Cardiac fibroblast (primary cell): ENCODE measurements around the gene LRP1B.

Source experiments
- DNase-seq, 2 donors: peaks; one replicate each; pipeline versions ENCODE4 v3.0.0 to v3.0.0-alpha.2; 2010; ENCODE audit warnings: low read depth in 2 of 2
- H3K4me3 ChIP-seq, 2 donors: replicated peaks in 1 of 2; 1 replicate in 1 of 2; 2 replicates in 1 of 2; pipeline ENCODE4 v1.5.1; 2011; ENCODE audit warnings: low read depth in 2 of 2, low read length in 2 of 2, mild to moderate bottlenecking in 2 of 2, moderate library complexity in 1 of 2
- CTCF ChIP-seq: IDR thresholded peaks from one replicate; pipeline ENCODE4 v1.5.1; 2011; ENCODE audit warnings: low read depth, mild to moderate bottlenecking, low read length, inconsistent platforms

The LRP1B gene

DNA sequence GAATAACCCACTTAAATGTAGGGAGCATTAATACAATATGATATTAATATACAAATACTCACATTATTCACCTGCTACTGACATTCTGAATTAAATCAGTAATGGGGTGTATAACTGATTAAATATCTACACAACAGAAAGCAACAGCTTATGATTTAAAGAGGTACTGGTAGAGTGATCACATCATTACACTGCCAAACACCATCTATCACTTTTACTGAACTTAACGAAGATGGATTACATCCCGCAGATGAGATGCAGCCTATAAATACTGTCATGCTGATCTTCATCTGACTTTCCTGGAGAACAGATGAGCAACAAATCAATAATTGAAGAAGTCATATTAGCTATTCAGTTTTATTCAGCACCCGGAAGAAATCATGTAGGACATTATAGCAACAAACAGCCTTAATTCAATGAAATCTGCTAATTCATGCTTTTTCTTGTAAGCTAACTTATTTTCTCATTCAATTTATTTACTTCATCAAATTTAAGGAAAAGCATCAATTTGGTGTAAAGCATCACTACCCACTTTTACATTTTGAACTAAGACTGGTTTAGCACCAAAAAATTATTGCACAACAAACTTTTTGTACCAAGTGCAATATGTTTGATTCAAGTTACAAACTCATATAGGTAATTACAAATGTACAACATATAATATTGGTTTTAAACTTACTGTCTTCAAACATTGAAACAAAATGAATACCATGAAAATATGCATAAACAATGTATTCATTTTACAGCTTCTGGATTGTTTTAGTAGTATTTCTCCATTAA is 1509.0 kb downstream of the LRP1B start:
- no peak overlapping the region for H3K4me3 ChIP-seq
- DNase-seq, result no peak
- TF ChIP-seq CTCF, result no peak

DNA sequence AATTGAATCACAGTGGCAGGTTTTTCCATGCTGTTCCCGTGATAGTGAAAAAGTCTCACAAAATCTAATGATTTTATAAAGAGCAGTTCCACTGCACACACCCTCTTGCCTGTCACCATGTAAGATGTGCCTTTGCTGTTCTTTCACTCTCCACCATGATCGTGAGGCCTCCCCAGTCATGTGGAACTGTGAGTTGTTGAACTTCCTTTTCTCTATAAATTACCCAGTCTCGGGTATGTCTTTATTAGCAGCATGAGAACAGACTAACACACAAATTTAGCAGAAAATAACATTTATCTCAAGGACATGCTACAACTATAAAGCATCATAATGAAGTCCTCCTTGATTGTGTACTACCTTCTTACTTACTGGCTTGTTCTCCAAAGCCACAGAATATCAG is 1526.0 kb downstream of the LRP1B start:
- DNase-seq, result no peak
- no peak for TF ChIP-seq CTCF
- H3K4me3 ChIP-seq, result no peak overlapping the region

GRCh38 chr2:140604096-140604495 is 1526.7 kb downstream of the LRP1B start:
- peak; percentile 16 to 56 for DNase-seq
- TF ChIP-seq CTCF, result no peak
- no peak overlapping the region for H3K4me3 ChIP-seq

DNA sequence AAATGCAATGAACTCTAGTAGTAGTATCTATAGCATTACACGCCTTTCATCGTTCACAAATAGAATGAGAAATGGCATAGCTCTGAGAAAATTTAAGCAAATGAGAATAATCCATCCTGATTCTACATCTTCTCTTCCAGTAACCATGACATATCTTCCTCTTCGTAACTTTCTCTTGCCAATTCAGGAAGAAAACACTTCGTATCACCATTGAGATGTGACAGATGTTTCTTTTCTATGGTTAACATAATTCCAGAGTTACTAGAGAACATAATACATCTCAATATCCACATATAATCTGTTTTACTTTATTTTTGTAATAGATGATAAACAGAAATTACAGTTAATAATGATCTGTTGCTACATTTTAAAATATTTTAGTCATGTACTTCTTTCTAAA is 1527.4 kb downstream of the LRP1B start:
- TF ChIP-seq CTCF, result no peak
- H3K4me3 ChIP-seq, result no peak overlapping the region
- DNase-seq, result peak in 1 of 2 donors; percentile 5

GRCh38 chr2:140601801-140602200 is 1529.0 kb downstream of the LRP1B start:
- no peak for TF ChIP-seq CTCF
- no peak overlapping the region for H3K4me3 ChIP-seq
- no peak for DNase-seq

DNA sequence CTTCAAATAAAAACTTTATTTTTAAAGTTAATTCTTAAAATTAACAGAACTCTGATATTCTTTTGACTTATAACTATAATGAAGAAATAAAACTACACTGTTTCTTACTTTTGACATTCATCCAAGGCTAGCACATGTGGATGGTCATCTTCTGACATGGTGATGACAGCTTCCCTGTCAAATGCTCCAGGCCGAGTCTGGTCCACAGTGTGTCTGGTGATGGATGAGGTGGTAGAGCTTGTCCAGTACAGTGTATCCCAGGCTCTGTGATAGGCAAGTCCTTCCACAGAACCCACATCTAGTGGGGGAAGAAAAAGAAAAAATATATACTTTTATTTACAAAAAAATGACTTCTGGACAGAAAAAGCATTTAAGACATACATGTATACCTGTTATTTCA is 1529.5 kb downstream of the LRP1B start:
- peak in 1 of 2 donors; percentile 5 for DNase-seq
- no peak for TF ChIP-seq CTCF
- no peak overlapping the region for H3K4me3 ChIP-seq

DNA sequence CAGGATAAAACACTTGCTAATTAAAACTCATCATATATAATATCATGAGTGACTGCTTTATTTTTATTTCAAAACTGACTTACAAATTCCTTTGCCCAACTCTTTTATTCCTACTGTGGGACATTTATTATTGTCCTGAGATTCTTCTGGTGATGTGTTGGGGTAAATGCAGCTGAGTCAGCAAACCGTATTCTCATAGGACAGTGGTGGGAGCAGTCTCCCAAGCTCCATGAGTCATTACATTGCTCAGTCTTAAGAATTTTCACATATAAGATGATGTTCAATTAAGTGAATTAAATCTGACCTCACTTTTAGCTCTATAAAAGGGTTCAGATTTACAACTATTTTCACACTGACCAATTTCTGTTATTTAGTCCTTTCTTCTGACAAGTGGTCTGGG is 1530.7 kb downstream of the LRP1B start:
- no peak overlapping the region for H3K4me3 ChIP-seq
- TF ChIP-seq CTCF, result no peak
- peak; percentile 66 to 75 for DNase-seq
